ENCODE data around the gene KANSL1.

Gene KANSL1

DNA sequence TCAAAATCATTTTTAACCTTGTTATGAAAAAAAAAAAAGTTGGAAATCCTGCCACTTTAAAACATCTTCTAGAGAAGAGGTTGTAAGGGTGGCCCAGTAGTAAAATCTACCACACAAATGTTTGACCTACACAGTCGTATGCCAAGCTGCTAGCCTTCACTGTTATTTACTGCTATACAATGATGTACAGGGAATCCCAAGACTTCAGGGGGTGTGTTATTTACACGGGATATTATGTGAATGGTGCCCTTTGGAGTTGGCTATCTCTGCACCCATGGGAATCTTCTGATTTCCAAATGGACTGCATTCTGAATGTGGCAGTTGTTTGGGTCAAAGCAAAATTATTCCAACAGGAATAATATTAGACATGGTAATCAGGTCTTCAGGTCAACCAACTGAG lies 148.2 kb downstream of the KANSL1 start:
- in situ Hi-C loops (cut with HindIII; ENCODE audit: low sequenced_read_pairs), result loop anchor here (5.0 kb wide), 1 partner anchor 82 kb away; no protein-coding TSS in a partner anchor

DNA sequence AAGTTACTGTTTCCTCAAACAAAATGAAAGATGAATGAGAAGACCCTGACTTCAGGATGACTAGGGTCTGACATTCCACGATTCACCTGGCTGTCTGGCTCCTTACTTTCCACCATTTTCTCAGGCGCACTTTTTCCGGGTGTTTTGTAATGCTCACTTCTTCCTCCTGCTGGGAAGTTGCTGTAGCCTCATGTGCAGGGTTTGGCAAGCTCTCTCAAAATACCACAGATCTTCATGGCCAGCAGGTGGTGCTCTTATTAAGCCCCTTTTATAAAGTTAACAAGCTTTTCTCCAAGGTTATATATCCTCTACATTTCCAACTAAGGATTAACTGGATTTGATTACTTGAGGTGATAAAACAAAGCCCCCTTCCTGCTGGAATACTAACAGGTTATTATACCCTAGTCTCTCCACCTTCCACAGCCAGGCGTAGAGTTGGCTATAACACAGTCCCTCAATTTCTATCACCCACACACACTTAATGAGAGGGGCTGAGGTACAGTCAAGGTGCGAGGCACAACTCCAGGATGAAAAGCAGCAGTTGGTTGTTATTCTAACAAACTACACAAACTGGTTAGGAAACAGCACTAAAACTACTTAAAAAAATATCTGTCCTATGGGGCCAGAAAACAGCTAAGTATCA lies 148.8 kb downstream of the KANSL1 start:
- in situ Hi-C loops (cut with HindIII; ENCODE audit: low sequenced_read_pairs), result loop anchor here (5.0 kb wide), 1 partner anchor 83 kb away; no protein-coding TSS in a partner anchor

DNA sequence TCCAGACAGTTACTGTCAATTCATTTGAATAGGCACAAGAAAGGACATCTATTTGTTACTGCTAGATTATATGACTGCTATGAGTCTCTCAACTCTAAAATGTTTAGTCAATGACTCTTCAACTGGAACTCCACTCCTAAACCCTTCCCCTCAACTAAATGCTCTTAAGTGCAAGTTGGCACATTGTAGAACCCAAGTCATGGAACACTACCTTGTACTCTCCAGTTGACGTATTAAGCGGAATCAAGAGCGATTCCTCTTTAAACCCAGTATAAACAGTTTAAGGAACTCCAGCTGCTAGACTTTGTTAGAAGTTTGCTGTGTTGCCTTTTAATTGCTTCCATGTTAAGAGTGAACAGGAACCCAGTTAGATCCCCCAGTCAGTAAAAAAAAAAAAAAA lies 149.6 kb downstream of the KANSL1 start:
- in situ Hi-C loops (cut with HindIII; ENCODE audit: low sequenced_read_pairs), result loop anchor here (5.0 kb wide), 1 partner anchor 84 kb away; no protein-coding TSS in a partner anchor

DNA sequence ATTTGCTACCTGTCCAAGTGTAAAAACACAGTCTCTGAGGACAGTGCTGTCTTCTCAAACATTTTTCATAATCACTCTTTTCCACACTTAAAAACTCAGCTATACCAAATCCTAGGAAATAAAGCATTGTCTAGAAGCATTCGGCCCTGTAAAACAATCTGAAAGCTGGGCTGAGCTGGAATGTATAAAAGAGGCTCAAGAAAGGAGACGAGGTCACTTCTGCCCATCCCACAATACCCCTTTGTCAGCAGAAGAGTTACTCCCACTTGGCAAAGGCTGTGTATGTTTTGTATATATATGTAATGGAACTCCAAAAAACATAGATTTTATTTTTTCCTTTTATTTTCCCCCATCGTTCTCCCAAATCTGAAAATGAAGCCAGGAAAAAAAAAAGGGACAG lies 150.3 kb downstream of the KANSL1 start:
- in situ Hi-C loops (cut with HindIII; ENCODE audit: low sequenced_read_pairs), result loop anchor here (5.0 kb wide), 1 partner anchor 84 kb away; no protein-coding TSS in a partner anchor

DNA sequence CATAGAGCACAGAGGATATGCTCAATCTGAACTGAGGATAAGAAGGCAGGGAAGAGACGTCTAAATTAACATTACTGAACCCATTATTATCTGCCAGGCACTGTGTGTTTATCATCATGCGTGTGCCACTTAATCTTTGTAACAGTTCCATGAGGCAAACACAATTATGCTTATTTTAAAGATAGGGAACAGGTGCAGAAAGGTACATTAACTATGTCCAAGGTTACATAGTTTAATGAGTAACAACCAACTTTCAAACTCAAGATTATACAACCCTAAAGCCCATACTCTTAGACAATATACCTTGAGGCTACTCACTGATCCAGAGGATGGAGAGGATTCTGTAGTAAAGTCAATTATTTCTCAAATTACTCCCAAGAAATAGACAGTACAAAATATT lies 151.0 kb downstream of the KANSL1 start:
- in situ Hi-C loops (cut with HindIII; ENCODE audit: low sequenced_read_pairs), result loop anchor here (5.0 kb wide), 1 partner anchor 85 kb away; no protein-coding TSS in a partner anchor

DNA sequence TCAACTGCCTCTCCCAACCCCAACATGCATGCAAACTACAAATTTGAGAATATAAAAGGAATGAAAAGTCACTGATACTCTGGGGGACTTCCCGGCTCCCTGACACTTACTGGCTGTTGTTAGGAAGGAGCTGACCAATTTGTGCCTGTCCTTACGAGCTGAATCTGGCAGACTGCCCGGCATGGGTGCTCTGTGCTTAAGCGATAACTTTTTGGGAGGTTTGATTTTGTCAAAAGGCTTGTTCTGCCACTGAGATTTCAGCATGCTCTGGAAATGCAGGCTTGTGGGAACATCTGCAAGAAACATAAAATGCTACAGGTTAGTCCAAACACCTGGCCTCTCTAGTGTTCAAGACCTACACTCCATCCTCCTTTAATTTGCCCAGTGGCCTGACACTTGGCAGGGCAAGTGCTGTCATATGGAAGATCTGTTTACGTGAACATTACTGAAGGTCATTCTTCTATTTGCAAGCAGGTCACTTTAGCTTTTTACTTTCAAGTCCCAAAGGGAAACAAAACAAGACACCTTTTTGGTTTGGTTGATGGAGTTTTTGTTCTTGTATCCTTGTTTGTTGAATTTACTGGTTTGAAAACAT lies 153.5 kb downstream of the KANSL1 start:
- in situ Hi-C loops (cut with HindIII; ENCODE audit: low sequenced_read_pairs), result loop anchor here (5.0 kb wide), 1 partner anchor 88 kb away; no protein-coding TSS in a partner anchor

DNA sequence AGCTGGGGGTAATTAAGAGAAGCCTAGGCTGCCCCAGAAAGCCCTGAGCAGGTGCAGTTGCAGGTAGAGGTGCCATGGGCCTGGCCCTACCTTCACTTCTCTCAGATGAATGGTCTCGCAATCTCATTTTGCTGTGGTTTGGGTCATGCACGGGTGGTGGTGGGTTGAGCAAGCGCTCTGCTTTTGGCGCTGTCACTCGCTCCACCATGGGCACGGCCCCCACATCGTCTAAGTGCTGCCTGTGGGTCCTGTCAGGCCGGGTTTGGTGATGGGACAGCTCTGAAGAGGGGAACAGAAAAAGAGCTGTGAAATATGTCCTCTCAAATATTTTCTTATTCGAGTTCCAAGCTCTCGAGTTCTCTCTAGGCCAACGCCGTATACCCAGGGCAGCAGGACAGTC lies 154.3 kb downstream of the KANSL1 start:
- in situ Hi-C loops (cut with HindIII; ENCODE audit: low sequenced_read_pairs), result no loop called here

DNA sequence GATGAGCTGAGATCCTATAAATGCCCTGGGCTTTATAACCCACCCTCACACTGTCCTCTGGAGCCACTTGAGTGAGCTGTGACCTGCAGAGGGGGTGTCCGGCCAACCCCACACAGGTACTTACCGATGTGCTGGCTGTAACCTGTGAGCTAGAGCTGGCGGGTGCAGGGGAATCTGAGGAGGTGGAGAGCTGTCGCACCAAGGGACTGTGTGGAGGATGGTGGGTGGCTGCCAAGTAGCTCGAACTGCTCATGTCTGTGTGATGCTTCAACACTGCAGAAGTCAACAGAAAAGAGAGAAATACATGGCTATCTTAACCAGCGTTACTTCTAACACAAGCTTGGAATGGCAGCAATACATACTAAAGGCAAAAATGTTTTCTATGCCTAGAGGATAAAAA lies 154.8 kb downstream of the KANSL1 start:
- in situ Hi-C loops (cut with HindIII; ENCODE audit: low sequenced_read_pairs), result no loop called here

DNA sequence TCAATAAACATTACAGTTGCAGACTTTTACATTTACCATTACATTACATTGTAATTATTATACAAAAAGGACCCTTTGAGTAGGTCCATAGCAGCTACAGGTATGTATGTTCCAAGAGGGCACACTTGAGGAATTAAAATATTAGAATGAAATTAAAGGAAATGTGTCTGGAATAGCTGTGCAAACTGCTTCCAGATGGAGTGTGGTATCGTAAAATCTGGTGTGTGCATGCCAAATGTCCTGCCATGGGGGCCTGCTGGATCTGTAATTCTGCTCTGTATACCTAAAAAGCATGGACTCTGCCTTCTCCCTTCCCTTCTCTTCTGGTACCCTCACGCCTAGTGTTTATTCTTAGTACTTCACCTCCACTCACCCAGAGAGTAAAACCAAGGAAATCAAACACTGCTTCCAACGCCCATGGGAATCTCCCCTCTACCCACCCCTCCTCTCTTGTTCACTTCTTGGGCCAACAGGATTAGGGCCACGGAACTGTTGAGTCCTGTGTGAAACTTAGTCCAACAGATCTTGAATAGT lies 155.4 kb downstream of the KANSL1 start:
- in situ Hi-C loops (cut with HindIII; ENCODE audit: low sequenced_read_pairs), result no loop called here

DNA sequence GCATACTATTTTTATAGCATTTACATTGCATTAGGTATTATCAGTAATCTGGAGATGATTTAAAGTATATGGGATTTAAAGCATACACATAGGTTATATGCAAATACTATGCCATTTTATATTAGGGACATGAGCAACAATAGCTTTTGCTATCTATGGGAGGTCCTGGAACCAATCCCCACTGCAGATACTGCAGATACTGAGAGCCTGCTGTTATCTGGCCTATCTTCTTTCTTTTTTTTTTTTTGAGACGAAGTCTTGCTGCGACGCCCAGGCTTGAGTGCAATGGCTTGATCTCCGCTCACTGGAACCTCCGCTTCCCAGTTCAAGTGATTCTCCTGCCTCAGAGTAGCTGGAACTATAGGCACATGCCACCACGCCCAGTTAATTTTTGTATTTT lies 156.7 kb downstream of the KANSL1 start:
- in situ Hi-C loops (cut with HindIII; ENCODE audit: low sequenced_read_pairs), result no loop called here

DNA sequence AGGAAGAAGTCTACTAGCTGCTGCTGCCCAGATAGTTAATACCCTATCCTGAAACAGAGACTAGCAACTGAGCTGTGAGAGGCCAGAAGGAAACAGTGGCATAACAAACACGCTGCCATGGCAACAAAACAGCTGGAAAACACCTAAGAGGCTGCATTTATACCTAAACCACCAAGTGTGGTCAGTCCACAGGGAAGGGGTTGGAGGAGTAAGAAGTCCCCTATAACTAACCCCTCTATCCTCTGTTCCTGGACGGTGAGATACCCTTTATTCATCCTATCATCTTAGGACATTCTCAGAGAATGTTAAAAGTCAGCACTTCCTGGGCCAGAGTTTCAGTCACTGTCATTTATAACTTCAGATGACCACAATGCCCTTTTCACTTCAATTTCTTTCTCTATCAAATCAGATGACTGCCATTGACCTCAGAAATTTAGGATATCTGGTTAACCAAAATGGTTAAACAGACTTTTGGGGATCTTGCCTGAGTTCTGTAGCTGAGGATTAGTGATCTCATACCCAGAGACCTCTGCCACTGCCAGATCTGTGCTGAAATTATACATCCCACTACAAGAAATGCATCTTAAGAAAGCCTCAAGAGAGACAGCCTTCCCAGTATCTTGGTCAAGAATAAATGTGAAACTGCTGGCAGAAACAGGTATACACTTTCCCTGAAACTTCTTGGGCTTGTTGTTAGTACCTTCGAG lies 158.0 kb downstream of the KANSL1 start:
- in situ Hi-C loops (cut with HindIII; ENCODE audit: low sequenced_read_pairs), result no loop called here

DNA sequence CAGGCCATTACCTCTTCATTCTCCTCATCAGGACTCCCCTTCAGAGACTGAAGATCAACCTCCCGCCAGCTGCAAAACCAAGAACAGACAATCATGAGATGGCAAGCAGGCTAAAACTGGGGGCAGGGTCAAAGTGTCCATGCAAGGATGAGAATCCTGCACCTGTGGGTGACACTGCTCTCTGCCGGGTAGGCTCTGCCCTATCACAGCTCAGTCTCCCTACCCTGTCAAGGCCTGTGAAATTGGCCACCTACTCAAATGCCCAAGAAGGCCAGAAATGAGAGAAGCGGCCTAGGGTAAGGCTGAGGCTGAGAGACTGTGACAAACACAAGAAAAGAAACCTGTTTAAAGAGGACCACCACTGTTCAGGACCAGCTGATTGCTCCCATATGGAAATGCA lies 159.8 kb downstream of the KANSL1 start:
- in situ Hi-C loops (cut with HindIII; ENCODE audit: low sequenced_read_pairs), result no loop called here

DNA sequence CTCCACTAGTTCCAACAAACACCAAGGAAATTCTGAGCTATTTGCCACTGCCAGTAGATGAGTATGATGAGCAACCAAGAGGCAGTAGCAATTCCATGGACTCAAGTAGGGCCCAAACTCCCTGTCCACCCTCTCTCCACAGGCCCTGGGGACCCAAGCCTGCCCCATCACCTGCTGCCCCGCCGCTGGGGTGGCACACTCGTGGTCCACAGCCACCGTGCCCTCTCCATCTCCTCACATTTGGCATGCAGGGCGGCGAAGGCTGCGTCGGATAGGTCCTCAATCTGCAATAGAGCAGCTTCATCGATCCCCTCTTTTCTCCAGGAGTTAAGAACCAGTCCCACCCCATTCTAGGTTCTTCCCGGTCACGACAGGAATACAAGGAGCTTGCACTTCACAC lies 160.3 kb downstream of the KANSL1 start:
- in situ Hi-C loops (cut with HindIII; ENCODE audit: low sequenced_read_pairs), result no loop called here

DNA sequence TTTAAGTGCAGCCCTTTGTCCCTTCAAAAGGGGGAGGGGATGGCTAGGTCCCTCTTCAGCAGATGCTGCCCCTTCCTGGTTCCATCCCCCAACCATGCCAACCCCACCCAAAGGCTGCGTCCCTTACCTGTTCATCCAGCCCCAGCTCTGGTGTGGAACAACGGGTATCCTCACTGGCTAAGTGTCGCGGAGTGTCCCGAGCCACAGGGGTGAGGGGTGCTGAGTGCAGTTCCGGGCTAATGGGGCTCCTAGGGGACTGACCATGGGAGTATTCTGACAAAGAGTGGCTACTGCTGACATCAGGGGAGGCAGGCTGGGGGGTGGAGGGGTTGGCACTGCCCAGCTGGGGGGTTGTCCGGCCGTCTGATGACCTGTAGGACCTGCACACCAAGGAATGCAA lies 161.3 kb downstream of the KANSL1 start:
- in situ Hi-C loops (cut with HindIII; ENCODE audit: low sequenced_read_pairs), result no loop called here

DNA sequence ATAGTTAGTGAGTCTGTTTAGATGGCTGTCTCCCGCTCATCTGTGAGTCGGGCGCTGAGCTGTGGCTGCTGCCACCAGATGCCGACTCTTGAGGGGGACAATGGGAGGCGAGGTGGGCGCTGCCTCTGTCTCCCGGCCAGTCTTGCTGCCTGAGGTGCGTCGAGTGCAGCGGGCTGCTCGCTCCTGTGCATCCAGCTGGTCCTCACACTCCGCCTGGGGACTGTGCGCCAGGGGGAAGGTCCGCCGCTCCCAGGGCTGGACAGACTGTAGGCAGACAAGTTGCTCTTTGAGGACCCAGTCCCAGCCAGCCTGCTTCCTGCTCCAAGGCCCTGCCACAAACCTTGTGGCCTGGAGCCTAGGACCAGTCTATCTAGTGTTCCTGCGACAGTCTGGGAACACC lies 161.8 kb downstream of the KANSL1 start:
- in situ Hi-C loops (cut with HindIII; ENCODE audit: low sequenced_read_pairs), result no loop called here

DNA sequence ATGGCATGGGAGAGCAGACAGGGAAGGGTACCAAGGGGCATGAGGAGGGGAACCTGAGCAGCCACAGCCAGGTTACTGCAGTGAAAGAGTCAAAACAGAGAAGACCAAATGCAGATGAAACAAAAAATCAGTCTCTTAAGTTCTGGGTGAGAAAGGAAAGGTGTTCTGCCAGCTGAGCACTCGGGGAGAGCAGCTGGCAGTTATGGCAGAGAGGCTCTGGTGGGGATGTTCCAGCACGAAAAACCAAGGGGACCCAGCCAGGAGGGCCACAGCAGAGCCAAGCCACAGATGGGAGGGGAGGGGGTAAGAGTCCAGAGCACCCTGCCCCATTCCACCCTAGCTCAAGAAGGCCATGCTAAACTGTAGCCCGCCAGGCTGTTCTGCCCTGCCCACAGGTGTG lies 162.5 kb downstream of the KANSL1 start:
- in situ Hi-C loops (cut with HindIII; ENCODE audit: low sequenced_read_pairs), result no loop called here

DNA sequence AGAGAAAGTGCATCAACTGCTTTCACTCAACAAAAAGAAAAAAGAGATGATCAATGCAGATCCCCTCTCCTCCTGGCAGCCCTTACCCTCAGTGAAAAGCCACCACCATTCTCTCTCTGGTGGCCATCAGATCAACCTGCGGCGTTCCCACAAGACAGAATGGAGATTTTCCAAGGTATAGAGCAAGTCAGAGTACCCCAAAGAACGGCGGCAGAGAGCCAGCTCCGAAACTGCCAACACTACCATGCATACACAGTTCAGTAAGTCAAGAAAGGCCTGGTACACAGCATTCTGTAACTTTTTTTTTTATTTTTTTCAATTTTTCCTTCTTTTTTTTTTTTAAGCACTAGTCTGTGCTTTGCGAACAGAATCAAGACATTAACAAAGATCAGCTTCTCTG lies 163.6 kb downstream of the KANSL1 start:
- in situ Hi-C loops (cut with HindIII; ENCODE audit: low sequenced_read_pairs), result no loop called here

DNA sequence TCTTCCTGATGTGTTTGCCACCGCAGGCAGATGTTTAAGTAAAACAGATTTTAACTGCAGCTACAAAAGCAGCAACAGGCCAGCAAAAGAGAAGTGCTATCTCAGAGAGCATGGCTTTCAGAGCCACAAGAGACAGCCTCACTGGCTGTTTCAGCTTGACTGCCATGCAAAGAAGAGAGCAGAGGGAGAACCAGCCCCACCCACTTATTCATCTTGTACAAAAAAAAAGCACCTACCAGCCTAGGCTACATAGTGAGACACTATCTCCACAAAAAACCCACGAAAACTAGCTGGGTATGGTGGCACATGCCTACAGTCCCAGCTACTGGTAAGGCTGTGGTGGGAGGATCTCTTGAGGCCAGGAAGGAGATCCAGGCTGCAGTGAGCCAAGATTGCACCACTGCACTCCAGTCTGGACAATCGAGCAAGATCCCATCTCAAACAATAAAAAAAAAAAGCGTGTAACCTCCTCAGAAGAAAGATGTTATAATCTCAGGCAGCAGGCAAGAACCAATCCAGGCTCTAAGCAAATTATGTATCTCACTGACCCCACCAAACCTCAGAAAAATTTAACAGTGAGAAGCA lies 164.2 kb downstream of the KANSL1 start:
- in situ Hi-C loops (cut with HindIII; ENCODE audit: low sequenced_read_pairs), result no loop called here

DNA sequence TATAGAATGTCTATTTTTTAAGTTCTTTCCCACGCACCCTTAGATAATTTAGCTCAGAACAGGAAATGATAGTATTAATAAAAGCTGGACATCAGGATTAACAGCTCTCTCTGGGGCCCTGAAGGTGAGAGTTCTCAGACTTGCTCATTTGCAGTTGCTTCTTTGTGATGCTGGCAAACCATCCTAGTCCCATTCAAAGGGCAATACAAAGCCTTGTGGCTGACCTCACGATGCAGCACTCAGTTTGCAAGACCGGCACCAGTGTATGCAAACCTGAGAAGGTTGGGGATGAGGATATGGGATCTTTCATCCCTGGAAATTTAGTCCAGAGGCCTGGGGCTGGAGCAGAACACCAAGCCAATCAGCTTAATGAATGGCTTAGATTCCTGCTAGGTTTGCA lies 164.9 kb downstream of the KANSL1 start:
- in situ Hi-C loops (cut with HindIII; ENCODE audit: low sequenced_read_pairs), result no loop called here

DNA sequence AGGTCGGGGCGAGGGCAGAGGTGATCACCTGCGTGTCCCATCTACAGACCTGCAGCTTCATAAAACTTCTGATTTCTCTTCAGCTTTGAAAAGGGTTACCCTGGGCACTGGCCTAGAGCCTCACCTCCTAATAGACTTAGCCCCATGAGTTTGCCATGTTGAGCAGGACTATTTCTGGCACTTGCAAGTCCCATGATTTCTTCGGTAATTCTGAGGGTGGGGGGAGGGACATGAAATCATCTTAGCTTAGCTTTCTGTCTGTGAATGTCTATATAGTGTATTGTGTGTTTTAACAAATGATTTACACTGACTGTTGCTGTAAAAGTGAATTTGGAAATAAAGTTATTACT lies 165.3 kb downstream of the KANSL1 start:
- in situ Hi-C loops (cut with HindIII; ENCODE audit: low sequenced_read_pairs), result no loop called here

Measured in endothelial cell of hepatic sinusoid (primary cell).